RWPE1 (cell line): ENCODE results near the gene MYO9B.
"Not testable (repeated sequence)": the region's sequence is repeated elsewhere in the genome, so short reads cannot be mapped to it uniquely, and the experiment has no call there.

ENCODE experiments used
- CTCF ChIA-PET: fragments of 350-600 bp; sonication (Branson Sonifier 250); formaldehyde crosslinking; extraction: SDS; loops from one replicate; lab custom pipeline; 2021; lab: Yijun Ruan, JAX
- POLR2A ChIA-PET: fragments of 400-600 bp; formaldehyde crosslinking; extraction: SDS; loops from one replicate; lab custom pipeline; 2020; ENCODE audit warnings: antibody characterized with exemption; ENCODE audit not compliant: low non-redundant PET; lab: Yijun Ruan, JAX
- DNase-seq: peaks from one replicate; pipeline ENCODE4 v3.0.0; 2012; ENCODE audit warnings: low spot score
- H3K27ac ChIP-seq: fragments of 450-650 bp; 2 replicates; pipeline ENCODE4 v1.5.1; 2017
- CTCF ChIP-seq: fragments of 450-650 bp; conservative IDR thresholded peaks from 2 replicates; pipeline ENCODE4 v1.5.1; 2017; ENCODE audit warnings: low read depth, mild to moderate bottlenecking

MYO9B gene

DNA sequence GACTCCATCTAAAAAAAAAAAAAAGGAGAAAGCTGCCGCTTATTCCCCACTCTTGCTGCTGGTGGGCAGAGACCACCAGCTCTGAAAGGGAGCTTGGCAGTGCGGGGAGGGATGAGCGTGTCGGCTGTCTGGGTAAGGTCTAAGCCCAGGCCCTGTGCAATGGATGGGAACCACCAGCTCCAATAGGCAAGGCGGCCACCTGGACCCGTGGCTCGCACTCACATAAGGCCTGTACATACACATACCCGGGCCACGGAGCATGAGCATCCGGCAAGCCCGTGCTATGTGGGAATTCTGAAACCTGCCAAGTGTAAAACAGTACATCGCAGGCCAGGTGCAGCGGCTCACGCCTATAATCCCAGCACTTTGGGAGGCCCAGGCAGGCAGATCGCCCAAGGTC, 83.0 kb downstream of the MYO9B start:
- TF ChIP-seq CTCF: no peak
- ChIA-PET POLR2A (no interaction called here), CTCF (no interaction called here)

GRCh38 chr19:17159466-17160393, 84.2 kb downstream of the MYO9B start:
- ChIA-PET CTCF (interaction anchor here (0.6 kb wide), 1 partner anchor 10 kb away, joined by 5 read pairs; no protein-coding TSS in a partner anchor), POLR2A (interaction anchor here (0.6 kb wide), 1 partner anchor 19 kb away, joined by 3 read pairs; no protein-coding TSS in a partner anchor)
- H3K27ac ChIP-seq: peak overlapping the region; percentile 48
- DNase-seq: peak; percentile 12
- TF ChIP-seq CTCF: no peak

More for the DNA sequence above, 83.0 kb downstream of the MYO9B start:
- DNase-seq: no peak
- H3K27ac ChIP-seq: peak overlapping the region; percentile 48; the same call in 1 of the 2 replicates

DNA sequence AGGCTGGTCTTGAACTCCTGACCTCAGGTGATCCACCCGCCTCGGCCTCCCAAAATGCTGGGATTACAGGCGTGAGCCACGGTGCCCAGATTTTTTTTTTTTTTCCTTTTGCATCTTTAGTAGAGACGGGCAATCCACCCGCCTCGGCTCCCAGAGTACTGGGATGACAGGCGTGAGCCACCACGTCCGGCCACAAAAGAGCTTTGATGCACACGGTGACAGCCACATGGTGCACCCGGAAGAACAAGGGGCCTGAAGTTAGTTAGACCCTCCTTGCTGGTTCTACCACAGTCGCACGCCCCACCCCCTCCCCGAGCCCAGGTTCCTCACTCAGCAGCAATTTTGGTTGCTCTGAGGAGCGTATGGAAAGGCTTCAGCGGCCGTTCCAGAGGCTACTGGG, 85.3 kb downstream of the MYO9B start:
- H3K27ac ChIP-seq: peak overlapping the region; percentile 48; the same call in 1 of the 2 replicates
- ChIA-PET POLR2A (no interaction called here), CTCF (no interaction called here)
- no peak for DNase-seq
- no peak for TF ChIP-seq CTCF

- H3K27ac ChIP-seq, CTCF ChIA-PET, POLR2A ChIA-PET, DNase-seq: not testable (repeated sequence)
Observed at GRCh38 chr19:17162131-17162530, 86.6 kb downstream of the MYO9B start.

GRCh38 chr19:17162580-17162979, 87.0 kb downstream of the MYO9B start:
- DNase-seq: no peak
- no peak overlapping the region for H3K27ac ChIP-seq
- ChIA-PET POLR2A (no interaction called here), CTCF (no interaction called here)
- TF ChIP-seq CTCF: no peak

DNA sequence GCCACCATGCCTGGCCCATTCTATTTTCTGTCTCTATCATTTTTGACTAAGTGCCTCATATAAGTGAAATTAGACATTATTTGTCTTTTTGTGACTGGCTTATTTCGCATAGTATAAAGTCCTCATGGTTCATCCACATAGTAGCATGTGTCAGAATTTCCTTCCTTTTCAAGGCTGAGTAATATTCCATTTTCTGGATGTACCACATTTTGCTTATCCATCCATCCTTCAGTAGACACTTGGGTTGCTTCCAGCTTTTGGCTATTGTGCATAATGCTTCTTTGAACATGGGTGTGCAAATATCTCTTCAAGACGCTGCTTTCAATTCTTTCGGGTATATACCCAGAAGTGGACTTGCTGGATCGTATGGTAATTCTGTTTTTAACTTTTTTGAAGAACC, 88.1 kb downstream of the MYO9B start:
- H3K27ac ChIP-seq: no peak overlapping the region
- POLR2A ChIA-PET: no interaction called here
- no peak for DNase-seq
- CTCF ChIA-PET: no interaction called here
- TF ChIP-seq CTCF: no peak

DNA sequence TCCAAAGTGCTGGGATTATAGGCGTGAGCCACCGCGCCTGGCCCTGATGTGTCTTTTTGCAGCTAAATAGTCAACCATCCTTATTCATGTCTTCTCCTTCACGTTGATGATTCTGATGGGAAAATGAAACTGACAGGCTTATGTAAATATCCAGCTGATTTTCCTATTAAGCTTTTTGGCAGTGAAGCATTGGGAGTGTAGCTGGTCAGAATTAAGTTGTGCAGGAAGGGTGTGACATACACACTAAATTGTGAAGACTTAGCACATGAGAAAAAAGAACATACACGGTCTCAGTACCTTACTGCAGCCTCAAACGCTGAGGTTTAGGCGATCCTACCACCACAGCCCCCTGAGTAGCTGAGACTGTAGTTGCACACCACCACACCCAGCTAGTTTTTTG, 89.1 kb downstream of the MYO9B start:
- ChIA-PET CTCF (no interaction called here), POLR2A (no interaction called here)
- no peak overlapping the region for H3K27ac ChIP-seq
- no peak for DNase-seq
- TF ChIP-seq CTCF: no peak
